Activated naive CD4-positive, alpha-beta T cell treated with anti-CD3 and anti-CD28 coated beads, Interleukin-2, amount 50 U/mL, for 72 hours (primary cell): Measurements from ENCODE around the gene MSMO1. TPM values are rescaled to one million over a fixed set of nuclear protein-coding genes. Genes with fewer than 3 reads are reported as not detected.
"Not testable (repeated sequence)": the region's sequence is repeated elsewhere in the genome, so short reads cannot be mapped to it uniquely, and the experiment has no call there.

Source experiments
- ATAC-seq, 2 donors: fragments of 150-1000 bp; cut with Tn5 transposase; 2 replicates each; pipeline ENCODE4 v1.10.0; 2021; ENCODE audit warnings: mild to moderate bottlenecking in 2 of 2, moderate library complexity in 2 of 2
- DNase-seq, 2 donors: peaks; one replicate each; pipeline ENCODE4 v3.0.0; 2021 to 2022; ENCODE audit warnings: low spot score in 2 of 2
- H3K27ac Mint-ChIP-seq, 2 donors: one replicate each; pipeline ENCODE4 v1.8.0; 2022; ENCODE audit warnings: mild to moderate bottlenecking in 2 of 2, mixed read lengths in 2 of 2
- H3K36me3 Mint-ChIP-seq, 2 donors: one replicate each; pipeline ENCODE4 v1.8.0; 2022; ENCODE audit warnings: mixed read lengths in 2 of 2
- H3K9me3 Mint-ChIP-seq, 2 donors: one replicate each; pipeline ENCODE4 v1.8.0; 2022; ENCODE audit warnings: mixed read lengths in 2 of 2
- total RNA-seq, 2 donors: library from RNA; stranded (reverse); gene quantifications; one replicate each; pipeline ENCODE4 v1.2.3, GENCODE V29; 2022

MSMO1 gene
- 10 to 100 TPM; 58.2 to 65.5 TPM for total RNA-seq

DNA sequence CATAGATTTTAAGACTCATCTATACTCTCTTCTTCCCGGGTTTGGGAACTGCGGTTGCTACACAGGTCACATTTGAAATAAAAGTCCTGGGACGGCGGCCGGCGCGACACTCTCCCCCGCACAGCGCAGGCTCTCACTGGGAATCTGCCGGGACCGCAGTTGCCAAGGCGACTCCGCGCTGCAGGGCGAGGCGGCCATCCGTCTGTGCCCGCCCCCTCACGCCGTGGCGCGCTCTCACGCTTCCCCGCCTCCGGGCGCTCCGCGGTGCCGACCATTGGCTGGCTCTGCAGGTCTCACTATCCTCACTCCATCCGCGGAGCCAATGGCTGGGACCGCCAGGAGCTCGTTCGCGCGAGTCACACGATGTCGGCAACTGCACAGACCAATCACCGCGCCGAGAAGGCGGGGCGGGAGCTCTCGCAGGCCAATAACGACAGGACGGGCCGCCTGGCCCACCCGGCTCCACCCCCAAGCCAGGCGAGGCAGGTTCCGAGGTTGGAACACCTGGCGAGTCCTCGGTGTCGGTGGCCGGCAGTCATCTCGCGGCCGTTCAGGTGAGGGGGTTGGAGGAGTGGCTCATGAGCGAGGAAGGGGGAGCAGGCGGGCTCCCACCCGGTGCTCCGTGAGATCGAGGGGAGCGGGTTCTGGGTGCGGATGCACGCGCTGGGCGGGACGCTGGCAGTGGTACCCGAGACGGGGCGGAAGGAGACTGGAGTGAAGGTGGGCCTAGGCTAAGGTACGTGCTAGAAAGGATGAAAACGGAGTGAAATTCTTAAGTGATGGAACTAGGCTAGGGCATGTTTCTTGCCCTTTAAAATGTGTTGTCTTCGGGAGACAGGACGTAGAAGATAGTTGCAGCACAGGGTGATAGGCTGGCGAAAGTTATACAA is at the start of gene MSMO1:
TSS of gene MSMO1 (plus strand) at position 459 of the 890 bp plus-strand sequence. CDS start 5,702 bp downstream, outside the sequence.
- H3K36me3 Mint-ChIP-seq = peaks cover 5 to 33% of the 10 kb centered on the region in 2 donors
- DNase-seq = peak; percentile 96 to 99
- H3K9me3 Mint-ChIP-seq = no peaks in the 10 kb centered on the region
- ATAC-seq = peak; percentile 97 to 98
- H3K27ac Mint-ChIP-seq = no peak within 1 kb of the TSS

DNA sequence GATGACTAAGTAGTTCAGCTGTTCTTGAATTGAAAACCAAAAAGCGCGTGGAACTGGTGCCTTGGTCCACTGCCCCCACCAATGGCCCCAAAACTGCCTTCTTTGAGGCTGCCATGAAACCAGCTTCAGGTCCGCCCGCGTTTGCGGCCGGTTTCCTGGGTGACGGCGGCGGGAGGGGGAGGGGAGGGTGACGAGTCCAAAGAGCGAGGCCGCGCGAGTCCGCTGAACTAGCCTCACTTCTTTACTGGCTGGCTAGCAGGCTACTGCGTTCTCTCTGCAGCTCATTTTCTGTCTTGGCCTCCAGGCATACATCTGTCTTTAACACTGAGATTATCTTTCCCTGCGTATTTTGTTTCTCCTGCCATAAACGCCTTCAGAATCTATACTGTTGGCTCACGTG is 47.9 kb upstream of the MSMO1 start:
- ATAC-seq, DNase-seq, H3K9me3 Mint-ChIP-seq: not testable (repeated sequence)
- Mint-ChIP-seq H3K36me3 (peaks cover 20 to 35% of the 10 kb centered on the region in 2 donors), H3K27ac (peak overlapping the region in 1 of 2 donors; percentile 6)

DNA sequence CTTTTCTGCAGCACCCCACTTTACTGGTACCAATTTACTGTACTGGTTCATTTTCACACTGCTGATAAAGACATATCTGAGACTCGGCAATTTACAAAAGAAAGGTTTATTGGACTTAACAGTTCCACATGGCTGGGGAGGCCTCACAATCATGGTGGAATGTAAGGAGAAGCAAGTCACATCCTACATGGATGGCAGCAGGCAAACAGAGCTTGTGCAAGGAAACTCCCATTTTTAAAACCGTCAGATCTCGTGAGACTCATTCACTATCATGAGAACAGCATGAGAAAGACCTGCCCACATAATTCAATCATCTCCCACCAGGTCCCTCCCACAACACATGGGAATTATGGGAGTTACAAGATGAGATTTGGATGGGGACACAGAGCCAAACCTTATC is 42.8 kb upstream of the MSMO1 start:
- not testable (repeated sequence) for ATAC-seq, H3K9me3 Mint-ChIP-seq, H3K27ac Mint-ChIP-seq, DNase-seq
- H3K36me3 Mint-ChIP-seq = peaks cover 14 to 44% of the 10 kb centered on the region in 2 donors

DNA sequence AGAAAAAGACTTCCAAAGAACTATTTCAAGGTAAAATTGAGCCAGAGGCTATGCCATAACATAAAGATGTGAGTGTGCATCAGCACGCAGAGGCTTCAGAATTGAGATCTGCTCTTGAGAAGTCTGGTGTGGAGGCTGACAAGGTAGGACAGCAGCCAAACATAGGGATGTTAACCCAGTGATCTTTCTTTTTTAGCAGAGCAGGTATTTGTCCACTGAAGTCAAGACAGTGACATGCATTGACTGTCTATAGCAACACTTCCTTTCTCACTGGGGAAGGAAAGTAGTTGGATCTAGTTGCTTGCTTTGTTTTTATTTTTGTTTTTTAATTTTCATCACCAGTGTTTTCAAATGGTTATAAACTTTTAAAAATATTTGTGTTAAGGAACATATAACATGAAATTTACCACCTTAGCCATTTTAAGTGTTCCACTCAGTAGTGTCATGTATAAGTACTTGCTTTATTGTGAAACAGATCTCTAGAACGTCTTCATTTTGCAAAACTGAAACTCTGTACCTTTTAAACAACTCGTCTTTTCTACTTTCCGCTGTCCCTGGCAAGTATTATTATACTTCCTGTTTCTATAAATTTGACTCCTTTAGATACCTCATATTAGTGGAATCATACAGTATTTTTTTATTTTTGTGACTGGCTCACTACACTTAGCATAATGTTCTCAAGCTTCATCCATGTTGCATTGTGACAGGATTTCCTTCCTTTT is 40.7 kb upstream of the MSMO1 start:
- peak; percentile 56 to 63 for ATAC-seq
- not testable (repeated sequence) for H3K9me3 Mint-ChIP-seq, DNase-seq
- Mint-ChIP-seq H3K27ac (peak overlapping the region in 1 of 2 donors; percentile 26), H3K36me3 (peaks cover 12 to 36% of the 10 kb centered on the region in 2 donors)

DNA sequence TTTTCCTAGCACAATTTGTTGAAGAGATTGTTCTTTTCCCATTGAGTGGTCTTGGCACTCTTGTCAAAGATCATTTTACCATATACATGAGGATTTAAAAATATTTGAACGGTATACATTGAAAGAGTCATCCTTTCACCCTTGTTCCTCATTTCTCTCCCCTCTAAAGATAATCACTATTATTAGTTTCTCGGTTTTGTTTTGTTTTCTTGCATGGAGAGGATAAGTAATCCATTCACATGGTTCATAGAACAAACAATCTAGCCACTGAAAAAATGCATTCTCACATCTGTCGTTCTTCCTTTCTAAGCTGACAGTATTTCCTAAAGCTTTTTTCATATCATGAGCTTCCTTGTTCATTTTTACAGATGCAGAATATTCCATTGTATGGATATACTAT is 39.2 kb upstream of the MSMO1 start:
- no peak for DNase-seq
- Mint-ChIP-seq H3K9me3 (no peaks in the 10 kb centered on the region), H3K27ac (peak overlapping the region in 1 of 2 donors; percentile 40), H3K36me3 (peaks cover 8 to 23% of the 10 kb centered on the region in 2 donors)
- ATAC-seq = no peak

DNA sequence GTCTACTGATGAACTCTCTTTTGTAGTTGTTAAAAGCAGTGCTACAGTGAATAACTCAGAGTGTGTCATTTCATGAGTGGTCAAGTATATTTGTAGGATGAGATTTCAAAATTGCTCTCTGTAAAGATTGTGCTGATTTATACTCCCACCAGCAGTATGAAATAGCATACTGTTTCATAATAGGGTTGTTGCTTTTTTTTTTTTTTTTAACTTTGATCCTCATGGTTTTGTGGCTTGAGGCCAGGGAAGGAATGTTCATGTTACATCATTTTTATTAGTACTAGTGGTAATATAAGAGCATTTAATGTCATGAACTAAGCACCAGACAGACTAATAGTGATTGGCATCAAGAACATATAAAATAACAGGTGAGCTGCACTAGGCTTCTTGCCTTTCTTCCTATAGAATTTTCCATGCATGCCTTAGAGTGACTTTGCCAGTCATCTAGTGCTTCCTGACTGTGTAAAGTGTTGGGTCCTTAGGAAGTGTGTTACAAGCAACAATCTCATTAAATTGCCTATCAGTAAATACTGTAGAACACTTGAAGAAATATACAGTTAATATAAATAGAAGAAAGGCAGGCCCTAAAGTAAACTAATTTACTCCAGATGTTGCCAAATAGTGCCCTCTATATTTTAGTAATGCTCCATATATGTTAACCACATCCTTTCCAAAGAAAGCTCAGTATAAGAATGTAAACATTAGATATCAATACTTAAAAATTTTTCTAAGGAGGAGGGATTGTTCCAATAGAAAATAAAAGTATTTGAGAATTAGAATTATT is 38.6 kb upstream of the MSMO1 start:
- Mint-ChIP-seq H3K27ac (no peak overlapping the region), H3K36me3 (peaks cover 8 to 21% of the 10 kb centered on the region in 2 donors), H3K9me3 (no peaks in the 10 kb centered on the region)
- DNase-seq (no peak), ATAC-seq (no peak)

DNA sequence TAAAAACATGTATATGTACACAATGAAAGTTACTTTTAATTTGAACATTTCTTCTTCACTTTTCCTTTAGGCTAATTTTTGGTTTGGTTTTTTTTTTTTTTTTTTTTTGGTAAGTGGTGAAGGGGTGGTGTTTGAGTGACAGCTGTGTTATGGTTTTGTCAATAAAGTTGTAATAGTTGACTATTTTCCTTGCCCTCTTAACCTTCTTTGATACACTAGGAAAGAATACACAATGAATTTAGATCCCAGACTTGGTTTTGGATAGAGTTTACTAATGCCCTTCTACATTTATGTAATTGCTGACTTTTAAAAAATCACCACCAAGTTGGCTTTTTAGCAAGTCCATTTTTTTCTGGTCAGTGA is 38.1 kb upstream of the MSMO1 start:
- Mint-ChIP-seq H3K9me3 (no peaks in the 10 kb centered on the region), H3K27ac (peak overlapping the region in 1 of 2 donors; percentile 9), H3K36me3 (peaks cover 4 to 18% of the 10 kb centered on the region in 2 donors)
- DNase-seq (no peak), ATAC-seq (no peak)

DNA sequence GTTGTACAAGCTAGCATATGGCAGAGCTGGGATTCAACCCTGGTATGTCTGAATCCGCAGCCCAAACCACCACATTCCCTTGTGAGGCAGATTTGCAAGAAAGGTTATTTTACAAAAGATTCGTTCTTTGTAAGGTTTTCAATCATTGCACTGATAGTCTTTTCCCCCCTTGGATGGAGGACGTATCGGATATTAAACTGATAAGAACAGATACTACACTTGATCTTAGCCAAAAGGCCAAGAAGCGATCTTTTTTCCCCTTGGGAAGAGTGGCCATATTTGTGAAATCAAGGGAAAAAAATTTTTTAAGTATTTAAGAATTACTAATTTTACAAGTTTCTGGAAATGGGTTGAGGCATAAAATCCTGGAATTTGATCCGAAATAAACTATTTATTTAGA is 34.4 kb upstream of the MSMO1 start:
- Mint-ChIP-seq H3K9me3 (no peaks in the 10 kb centered on the region), H3K27ac (no peak overlapping the region), H3K36me3 (peaks cover 0 to 24% of the 10 kb centered on the region in 2 donors)
- ATAC-seq (no peak), DNase-seq (no peak)

DNA sequence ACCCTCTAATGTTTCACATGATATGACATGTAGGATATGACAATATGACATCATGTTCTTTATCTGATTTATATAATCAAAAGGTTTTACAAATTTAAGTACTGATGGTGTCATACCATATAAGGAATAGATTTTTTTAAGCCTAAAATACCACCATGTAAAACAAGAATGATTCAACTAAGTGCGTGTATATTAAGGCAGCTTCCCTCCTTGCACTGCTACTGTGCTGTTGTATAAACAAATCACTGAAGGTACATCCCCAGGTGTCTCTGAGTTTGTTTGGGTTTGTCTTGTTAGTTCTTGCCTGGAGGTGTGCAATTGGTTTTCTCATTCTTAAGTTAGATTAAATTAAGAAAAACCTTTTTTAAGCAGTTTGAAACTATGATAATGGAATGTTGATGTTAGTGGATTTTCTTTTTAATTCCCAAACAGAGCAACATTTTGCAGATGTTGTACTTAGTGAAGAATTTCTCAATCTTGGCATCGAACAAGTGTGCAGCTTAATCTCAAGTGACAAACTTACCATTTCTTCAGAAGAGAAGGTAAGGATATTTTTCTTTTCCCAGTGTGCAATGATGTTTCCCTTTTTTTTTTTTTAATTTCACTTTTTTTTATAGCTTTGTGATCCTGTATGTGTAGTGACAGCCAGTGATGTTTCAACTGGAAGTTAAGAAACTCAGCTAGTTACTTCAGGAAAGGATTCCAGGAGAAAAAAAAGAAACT is 33.4 kb upstream of the MSMO1 start:
- no peak for ATAC-seq
- Mint-ChIP-seq H3K36me3 (peaks cover 0 to 29% of the 10 kb centered on the region in 2 donors), H3K27ac (peak overlapping the region in 1 of 2 donors; percentile 13), H3K9me3 (no peaks in the 10 kb centered on the region)
- DNase-seq = no peak

DNA sequence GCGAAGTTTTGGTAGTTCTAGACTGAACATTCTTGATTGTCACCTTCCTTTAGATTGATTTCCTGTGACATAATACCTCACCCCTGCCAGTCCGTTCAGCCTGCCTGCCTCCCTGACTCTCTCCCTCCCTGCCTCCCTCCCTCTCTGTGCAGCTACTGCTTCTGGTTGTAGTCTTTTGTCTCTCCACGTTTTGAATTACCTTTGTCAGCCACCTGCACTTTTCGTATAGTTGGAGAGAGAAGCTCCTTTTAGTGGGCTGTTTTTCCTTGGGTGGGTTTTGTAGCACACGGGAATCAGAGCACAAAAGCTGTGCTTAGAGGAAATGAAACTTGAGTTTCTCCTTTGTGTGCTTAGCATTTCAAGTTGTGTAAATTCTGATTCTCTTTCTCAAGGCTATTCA is 32.6 kb upstream of the MSMO1 start:
- Mint-ChIP-seq H3K9me3 (no peaks in the 10 kb centered on the region), H3K27ac (peak overlapping the region; percentile 13 to 77), H3K36me3 (peaks cover 0 to 33% of the 10 kb centered on the region in 2 donors)
- no peak for DNase-seq
- ATAC-seq = peak; percentile 53 to 58

DNA sequence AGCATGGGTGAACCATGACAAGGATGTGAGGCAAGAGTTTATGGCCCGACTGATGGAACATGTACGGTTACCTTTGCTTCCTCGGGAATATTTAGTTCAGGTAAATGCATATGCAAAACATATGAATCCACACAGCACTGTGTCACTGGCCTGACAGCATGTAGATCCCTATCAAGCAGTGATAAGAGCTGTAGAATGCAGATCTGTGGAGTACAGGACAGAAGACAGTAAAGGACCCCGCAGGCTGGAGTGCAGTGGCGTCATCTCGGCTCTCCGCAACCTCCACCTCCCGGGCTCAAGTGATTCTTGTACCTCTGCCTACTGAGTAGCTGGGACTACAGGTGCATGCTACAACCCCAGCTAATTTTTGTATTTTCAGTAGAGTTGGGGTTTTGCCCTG is 29.8 kb upstream of the MSMO1 start:
- DNase-seq = no peak
- H3K36me3 Mint-ChIP-seq = peaks cover 0 to 33% of the 10 kb centered on the region in 2 donors
- no peaks in the 10 kb centered on the region for H3K9me3 Mint-ChIP-seq
- no peak for ATAC-seq
- no peak overlapping the region for H3K27ac Mint-ChIP-seq

DNA sequence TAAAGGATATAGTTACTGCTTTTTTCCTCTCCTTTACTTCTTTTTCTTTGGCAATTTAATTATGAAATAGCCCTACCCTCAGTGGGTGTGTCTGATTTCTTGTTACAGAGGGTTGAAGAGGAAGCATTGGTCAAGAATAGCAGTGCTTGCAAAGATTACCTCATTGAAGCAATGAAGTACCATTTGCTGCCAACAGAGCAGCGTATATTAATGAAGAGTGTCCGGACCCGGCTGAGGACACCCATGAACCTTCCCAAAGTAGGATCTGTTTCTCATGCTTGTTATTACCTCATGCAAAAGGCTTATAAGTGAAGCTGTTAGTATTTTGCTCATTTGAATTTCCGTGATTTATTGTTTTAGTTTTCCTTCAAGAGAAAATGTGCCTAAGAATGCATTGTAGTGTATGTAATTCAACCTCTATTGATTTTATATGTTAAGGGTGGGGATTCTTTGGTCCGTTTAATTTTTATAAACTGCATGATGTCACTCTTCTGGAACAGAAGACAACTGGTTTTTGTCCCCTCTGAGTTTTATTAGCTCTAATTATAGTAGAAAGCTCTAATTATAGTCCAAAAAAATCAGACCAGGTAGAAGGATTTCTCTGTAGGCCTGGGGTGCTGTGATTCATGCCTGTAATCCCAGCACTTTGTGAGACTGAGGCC is 27.9 kb upstream of the MSMO1 start:
- H3K36me3 Mint-ChIP-seq = peaks cover 3 to 37% of the 10 kb centered on the region in 2 donors
- no peak for ATAC-seq
- H3K27ac Mint-ChIP-seq = no peak overlapping the region
- DNase-seq = no peak
- no peaks in the 10 kb centered on the region for H3K9me3 Mint-ChIP-seq

DNA sequence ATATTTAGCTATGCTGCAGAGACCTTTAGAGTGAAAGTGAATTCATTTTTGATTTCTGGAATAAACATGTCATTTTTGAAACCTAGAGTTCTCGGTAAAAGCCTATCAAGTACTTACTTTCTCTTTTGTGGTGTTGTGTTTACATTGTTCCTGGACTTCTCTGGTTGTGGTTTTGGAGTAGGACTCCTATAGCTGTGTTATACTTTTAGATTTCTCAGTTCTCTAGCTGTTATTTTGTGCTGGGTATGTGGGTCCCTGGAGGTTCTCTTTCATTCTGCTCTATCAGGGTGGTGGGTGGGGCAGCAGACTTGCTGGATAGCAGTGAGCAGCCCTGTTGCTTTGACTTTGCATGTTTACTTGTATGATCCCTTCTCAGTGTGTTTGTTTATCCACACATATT is 25.6 kb upstream of the MSMO1 start:
- Mint-ChIP-seq H3K36me3 (peaks cover 5 to 21% of the 10 kb centered on the region in 2 donors), H3K27ac (peak overlapping the region; percentile 50 to 81), H3K9me3 (no peaks in the 10 kb centered on the region)
- no peak for DNase-seq
- peak; percentile 89 to 93 for ATAC-seq

DNA sequence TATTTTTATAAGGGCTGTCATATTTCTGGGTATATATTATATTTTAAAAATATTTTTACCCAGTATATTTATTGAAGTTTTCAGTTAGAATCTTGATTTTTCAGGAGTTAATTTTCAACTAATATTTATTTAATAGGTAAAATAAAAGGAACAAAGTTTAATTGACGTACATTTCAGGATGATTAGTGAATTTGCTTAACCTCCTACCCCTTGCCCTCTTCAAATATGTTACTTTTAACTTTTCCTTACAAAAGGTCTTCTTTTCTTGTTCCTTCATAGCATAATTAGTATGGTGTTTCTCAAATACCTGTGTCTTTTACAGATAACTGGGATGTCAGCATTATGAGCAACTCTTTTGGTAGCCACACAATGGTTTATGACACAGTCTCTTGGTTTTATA is 24.8 kb upstream of the MSMO1 start:
- ATAC-seq = no peak
- no peak for DNase-seq
- Mint-ChIP-seq H3K27ac (no peak overlapping the region), H3K36me3 (peaks cover 5 to 21% of the 10 kb centered on the region in 2 donors), H3K9me3 (no peaks in the 10 kb centered on the region)

DNA sequence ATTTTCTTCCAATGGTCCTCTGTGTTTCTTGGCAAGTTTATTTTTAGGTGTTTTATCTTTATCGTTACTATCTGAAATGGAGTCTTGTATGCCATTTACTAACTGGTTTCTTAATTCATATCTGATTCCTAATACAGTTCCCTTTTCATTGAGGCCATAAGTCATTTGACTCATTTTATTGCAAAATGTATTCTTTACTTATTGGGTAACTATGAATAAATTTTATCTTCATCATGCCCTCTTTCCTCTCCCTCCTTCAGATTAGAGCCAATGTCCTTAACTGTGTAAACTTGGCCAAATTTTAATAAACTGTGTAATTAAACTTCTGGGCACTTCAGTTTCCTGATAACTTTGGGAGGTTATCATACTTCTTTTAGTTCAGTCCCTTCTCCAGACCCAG is 19.3 kb upstream of the MSMO1 start:
- H3K27ac Mint-ChIP-seq = peak overlapping the region in 1 of 2 donors; percentile 29
- DNase-seq = no peak
- ATAC-seq = no peak
- H3K36me3 Mint-ChIP-seq = peaks cover 5 to 26% of the 10 kb centered on the region in 2 donors
- no peaks in the 10 kb centered on the region for H3K9me3 Mint-ChIP-seq

DNA sequence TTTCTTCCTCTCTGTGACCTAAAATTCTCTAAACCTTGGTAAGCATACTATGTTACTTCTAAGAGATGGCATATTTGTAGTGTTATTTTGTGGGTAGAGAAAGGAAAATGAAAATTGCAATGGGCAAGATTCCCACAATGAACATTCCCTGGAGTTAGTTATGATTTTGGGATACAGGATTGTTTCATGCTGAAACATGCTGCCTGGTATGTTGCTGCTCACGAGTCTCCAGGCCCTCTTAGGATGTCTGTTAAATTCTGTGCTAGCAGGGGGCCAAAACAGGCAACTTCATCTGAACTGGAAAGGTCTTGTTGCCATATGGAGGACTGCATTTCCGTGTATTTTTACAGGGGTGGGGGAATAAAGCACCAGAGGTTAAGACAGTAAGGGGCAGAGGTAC is 18.9 kb upstream of the MSMO1 start:
- DNase-seq (no peak), ATAC-seq (no peak)
- H3K36me3 Mint-ChIP-seq = peaks cover 5 to 28% of the 10 kb centered on the region in 2 donors
- H3K27ac Mint-ChIP-seq = peak overlapping the region in 1 of 2 donors; percentile 29
- H3K9me3 Mint-ChIP-seq = no peaks in the 10 kb centered on the region
